K562 (cell line): ENCODE results near the gene PFN2.

Source experiments
- ASH1L ChIP-seq: fragments of 450-650 bp; IDR thresholded peaks from 2 replicates; pipeline ENCODE4 v1.6.1; 2018; ENCODE audit warnings: borderline replicate concordance, mild to moderate bottlenecking, low read depth; ENCODE audit not compliant: partially characterized antibody
- EGR1 ChIP-seq: fragments of 450-650 bp; conservative IDR thresholded peaks from 2 replicates; pipeline ENCODE4 v1.6.1; 2017; ENCODE audit warnings: mild to moderate bottlenecking
- KDM1A ChIP-seq, 2 experiments: fragments of 450-650 bp; IDR thresholded peaks; 2 replicates each; pipeline ENCODE4 v1.6.1; 2016; ENCODE audit warnings: mild to moderate bottlenecking in 2 of 2
- MEF2A ChIP-seq: IDR thresholded peaks from 2 replicates; pipeline ENCODE4 v1.6.1; 2011; ENCODE audit warnings: low read depth, mild to moderate bottlenecking, low read length, moderate library complexity; ENCODE audit not compliant: control insufficient read depth
- RBM25 ChIP-seq: fragments of 200-400 bp; formaldehyde crosslinking; IDR thresholded peaks from 2 replicates; pipeline ENCODE4 v1.6.1; 2018; ENCODE audit warnings: low read length, low read depth, moderate library complexity; ENCODE audit not compliant: severe bottlenecking
- SMAD3 ChIP-seq: fragments of 450-650 bp; formaldehyde crosslinking; conservative IDR thresholded peaks from 2 replicates; pipeline ENCODE4 v1.4.0; 2020; ENCODE audit warnings: mild to moderate bottlenecking
- TEAD4 ChIP-seq, 2 experiments: sonication (generic) in 1 of 2; formaldehyde crosslinking in 1 of 2; IDR thresholded peaks; 2 replicates each; pipeline versions ENCODE4 v1.6.1 to v1.8.0; 2012 to 2022; ENCODE audit warnings: borderline replicate concordance in 1 of 2, inconsistent platforms in 1 of 2, low read length in 1 of 2, mild to moderate bottlenecking in 1 of 2, missing genetic modification reagents in 1 of 2
- ZFX ChIP-seq: sonication (generic); formaldehyde crosslinking; IDR thresholded peaks from 2 replicates; pipeline ENCODE4 v1.8.0; 2022; ENCODE audit warnings: mild to moderate bottlenecking, missing genetic modification reagents, moderate library complexity
- ZNF764 ChIP-seq: fragments of 250-450 bp; sonication (Bioruptor Pico); IDR thresholded peaks from 2 replicates; pipeline ENCODE4 v1.4.0; 2020; ENCODE audit warnings: low read depth, mild to moderate bottlenecking, moderate library complexity
- TF ChIP-seq, protein P1 (sequence below), 3 experiments: IDR thresholded peaks in 2 of 3; conservative IDR thresholded peaks in 1 of 3; 2 replicates each; pipeline ENCODE4 v1.5.1; 2011 to 2012; ENCODE audit warnings: low read length in 3 of 3, mild to moderate bottlenecking in 3 of 3, control low read depth in 2 of 3, improper control_type of control experiment in 1 of 3, inconsistent platforms in 1 of 3, low read depth in 1 of 3, mixed read lengths in 1 of 3, moderate library complexity in 1 of 3; ENCODE audit not compliant: insufficient read depth in 2 of 3
- TF ChIP-seq, protein P2 (sequence below): IDR thresholded peaks from 2 replicates; pipeline ENCODE4 v1.6.1; 2016; ENCODE audit warnings: missing genetic modification characterization, missing compliant biosample characterization
- TF ChIP-seq, protein P3 (sequence below): fragments of 450-650 bp; IDR thresholded peaks from 2 replicates; pipeline ENCODE4 v1.6.1; 2016; ENCODE audit warnings: mild to moderate bottlenecking

DNA sequence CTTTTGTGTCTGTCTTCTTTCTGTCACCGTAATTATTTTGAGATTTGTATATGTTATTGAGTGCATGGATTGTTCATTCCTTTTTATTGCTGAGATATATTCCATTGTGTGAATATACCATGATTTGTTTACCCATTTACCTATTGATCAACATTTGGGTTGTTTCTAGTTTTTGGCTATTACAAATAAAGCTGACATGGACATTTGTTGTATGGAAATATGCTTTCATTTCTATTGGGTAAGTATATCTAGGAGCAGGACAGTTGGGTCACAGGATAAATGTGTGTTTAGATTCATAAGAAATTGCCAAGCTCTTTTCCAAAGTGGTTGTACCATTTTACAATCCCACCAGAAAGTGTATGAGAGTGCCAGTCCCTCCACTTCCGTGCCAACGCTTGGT lies 51.2 kb downstream of the PFN2 start:
- TF ChIP-seq RBM25 (no peak), ZFX (CRISPR knock-in tag) (no peak), KDM1A (IDR thresholded peaks at IDR 0.05) (no peak), SMAD3 (CRISPR knock-in tag) (no peak), ZNF764 (CRISPR knock-in tag) (no peak), MEF2A (no peak), ASH1L (no peak), EGR1 (no peak), TEAD4 (IDR thresholded peaks at IDR 0.05; ENCODE audit: low read length) (no peak), TEAD4 (CRISPR knock-in tag; IDR thresholded peaks at IDR 0.05; ENCODE audit: borderline replicate concordance) (no peak)
- TF ChIP-seq, protein P1, sequence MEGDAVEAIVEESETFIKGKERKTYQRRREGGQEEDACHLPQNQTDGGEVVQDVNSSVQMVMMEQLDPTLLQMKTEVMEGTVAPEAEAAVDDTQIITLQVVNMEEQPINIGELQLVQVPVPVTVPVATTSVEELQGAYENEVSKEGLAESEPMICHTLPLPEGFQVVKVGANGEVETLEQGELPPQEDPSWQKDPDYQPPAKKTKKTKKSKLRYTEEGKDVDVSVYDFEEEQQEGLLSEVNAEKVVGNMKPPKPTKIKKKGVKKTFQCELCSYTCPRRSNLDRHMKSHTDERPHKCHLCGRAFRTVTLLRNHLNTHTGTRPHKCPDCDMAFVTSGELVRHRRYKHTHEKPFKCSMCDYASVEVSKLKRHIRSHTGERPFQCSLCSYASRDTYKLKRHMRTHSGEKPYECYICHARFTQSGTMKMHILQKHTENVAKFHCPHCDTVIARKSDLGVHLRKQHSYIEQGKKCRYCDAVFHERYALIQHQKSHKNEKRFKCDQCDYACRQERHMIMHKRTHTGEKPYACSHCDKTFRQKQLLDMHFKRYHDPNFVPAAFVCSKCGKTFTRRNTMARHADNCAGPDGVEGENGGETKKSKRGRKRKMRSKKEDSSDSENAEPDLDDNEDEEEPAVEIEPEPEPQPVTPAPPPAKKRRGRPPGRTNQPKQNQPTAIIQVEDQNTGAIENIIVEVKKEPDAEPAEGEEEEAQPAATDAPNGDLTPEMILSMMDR (IDR thresholded peaks at IDR 0.05 in 2 of 3, conservative IDR thresholded peaks at IDR 0.05 in 1 of 3; ENCODE audit: insufficient read depth in 2 of 3, low read depth in 1 of 3, low read length in 3 of 3): no peak
- TF ChIP-seq, protein P2, sequence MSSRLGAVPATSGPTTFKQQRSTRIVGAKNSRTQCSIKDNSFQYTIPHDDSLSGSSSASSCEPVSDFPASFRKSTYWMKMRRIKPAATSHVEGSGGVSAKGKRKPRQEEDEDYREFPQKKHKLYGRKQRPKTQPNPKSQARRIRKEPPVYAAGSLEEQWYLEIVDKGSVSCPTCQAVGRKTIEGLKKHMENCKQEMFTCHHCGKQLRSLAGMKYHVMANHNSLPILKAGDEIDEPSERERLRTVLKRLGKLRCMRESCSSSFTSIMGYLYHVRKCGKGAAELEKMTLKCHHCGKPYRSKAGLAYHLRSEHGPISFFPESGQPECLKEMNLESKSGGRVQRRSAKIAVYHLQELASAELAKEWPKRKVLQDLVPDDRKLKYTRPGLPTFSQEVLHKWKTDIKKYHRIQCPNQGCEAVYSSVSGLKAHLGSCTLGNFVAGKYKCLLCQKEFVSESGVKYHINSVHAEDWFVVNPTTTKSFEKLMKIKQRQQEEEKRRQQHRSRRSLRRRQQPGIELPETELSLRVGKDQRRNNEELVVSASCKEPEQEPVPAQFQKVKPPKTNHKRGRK (tag): no peak
- TF ChIP-seq, protein P3, sequence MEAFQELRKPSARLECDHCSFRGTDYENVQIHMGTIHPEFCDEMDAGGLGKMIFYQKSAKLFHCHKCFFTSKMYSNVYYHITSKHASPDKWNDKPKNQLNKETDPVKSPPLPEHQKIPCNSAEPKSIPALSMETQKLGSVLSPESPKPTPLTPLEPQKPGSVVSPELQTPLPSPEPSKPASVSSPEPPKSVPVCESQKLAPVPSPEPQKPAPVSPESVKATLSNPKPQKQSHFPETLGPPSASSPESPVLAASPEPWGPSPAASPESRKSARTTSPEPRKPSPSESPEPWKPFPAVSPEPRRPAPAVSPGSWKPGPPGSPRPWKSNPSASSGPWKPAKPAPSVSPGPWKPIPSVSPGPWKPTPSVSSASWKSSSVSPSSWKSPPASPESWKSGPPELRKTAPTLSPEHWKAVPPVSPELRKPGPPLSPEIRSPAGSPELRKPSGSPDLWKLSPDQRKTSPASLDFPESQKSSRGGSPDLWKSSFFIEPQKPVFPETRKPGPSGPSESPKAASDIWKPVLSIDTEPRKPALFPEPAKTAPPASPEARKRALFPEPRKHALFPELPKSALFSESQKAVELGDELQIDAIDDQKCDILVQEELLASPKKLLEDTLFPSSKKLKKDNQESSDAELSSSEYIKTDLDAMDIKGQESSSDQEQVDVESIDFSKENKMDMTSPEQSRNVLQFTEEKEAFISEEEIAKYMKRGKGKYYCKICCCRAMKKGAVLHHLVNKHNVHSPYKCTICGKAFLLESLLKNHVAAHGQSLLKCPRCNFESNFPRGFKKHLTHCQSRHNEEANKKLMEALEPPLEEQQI: no peak
